ENCODE measurements around the gene GCDH.
"Not testable (repeated sequence)": the region's sequence is repeated elsewhere in the genome, so short reads cannot be mapped to it uniquely, and the experiment has no call there.

GCDH gene

GRCh38 chr19:12872941-12873890, 17.7 kb upstream of the GCDH start:
- no peak for DNase-seq (ENCODE audit: low read depth in 2 of 2)

DNA sequence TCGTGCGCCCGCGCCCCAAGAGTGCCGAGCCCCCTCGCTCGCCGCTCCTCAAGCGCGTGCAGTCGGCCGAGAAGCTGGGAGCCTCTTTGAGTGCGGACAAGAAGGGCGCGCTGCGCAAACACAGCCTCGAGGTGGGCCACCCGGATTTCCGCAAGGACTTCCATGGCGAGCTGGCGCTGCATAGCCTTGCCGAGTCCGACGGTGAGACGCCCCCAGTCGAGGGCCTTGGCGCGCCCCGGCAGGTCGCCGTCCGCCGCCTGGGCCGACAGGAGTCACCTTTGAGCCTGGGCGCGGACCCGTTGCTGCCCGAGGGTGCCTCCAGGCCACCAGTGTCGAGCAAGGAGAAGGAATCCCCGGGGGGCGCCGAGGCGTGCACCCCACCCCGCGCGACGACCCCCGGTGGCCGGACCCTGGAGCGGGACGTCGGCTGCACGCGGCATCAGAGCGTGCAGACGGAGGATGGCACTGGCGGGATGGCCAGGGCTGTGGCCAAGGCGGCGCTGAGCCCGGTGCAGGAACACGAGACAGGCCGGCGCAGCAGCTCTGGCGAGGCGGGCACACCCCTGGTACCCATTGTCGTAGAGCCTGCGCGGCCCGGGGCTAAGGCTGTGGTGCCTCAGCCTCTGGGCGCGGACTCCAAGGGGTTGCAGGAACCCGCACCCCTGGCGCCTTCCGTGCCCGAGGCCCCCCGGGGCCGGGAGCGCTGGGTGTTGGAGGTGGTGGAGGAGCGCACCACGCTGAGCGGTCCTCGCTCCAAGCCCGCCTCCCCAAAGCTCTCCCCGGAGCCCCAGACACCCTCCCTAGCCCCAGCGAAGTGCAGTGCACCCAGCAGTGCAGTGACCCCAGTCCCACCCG, 16.8 kb upstream of the GCDH start:
- no peak for DNase-seq (ENCODE audit: low read depth in 2 of 2)

GRCh38 chr19:12875086-12875485, 15.9 kb upstream of the GCDH start:
- DNase-seq (ENCODE audit: low read depth in 2 of 2), result no peak

GRCh38 chr19:12880551-12881171, 10.3 kb upstream of the GCDH start:
- DNase-seq (ENCODE audit: low read depth in 2 of 2), result no peak

GRCh38 chr19:12881172-12881808, 9.7 kb upstream of the GCDH start, which contains the start of gene DNASE2:
TSS of gene DNASE2 (minus strand) at chr19:12881449. CDS start at chr19:12881375, 74 bp downstream.
- peak; percentile 67 to 79 for DNase-seq (ENCODE audit: low read depth in 2 of 2)

DNA sequence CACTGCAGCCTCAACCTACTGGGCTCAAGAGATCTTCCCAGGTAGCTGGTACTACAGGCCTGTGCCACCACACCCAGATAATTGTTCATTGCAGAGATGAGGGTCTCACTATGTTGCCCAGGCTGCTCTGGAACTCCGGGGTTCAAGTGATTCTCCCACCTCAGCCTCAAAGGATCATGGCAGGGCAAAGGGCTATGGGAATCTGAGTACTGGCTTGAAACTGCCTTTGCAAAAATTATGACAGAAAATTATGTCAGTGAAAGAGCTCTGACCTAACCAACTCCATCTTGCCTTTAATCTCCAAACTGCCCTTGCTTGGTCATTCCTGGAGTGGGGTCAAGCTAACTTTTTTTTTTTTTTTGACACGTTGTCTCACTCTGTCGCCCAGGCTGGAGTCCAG, 8.4 kb upstream of the GCDH start:
- DNase-seq (ENCODE audit: low read depth in 2 of 2), result no peak

- DNase-seq (ENCODE audit: low read depth in 2 of 2), result no peak
Observed at GRCh38 chr19:12884202-12884601, 6.8 kb upstream of the GCDH start.

- DNase-seq (ENCODE audit: low read depth in 2 of 2), result no peak
Observed at GRCh38 chr19:12884627-12884925, 6.4 kb upstream of the GCDH start.

DNA sequence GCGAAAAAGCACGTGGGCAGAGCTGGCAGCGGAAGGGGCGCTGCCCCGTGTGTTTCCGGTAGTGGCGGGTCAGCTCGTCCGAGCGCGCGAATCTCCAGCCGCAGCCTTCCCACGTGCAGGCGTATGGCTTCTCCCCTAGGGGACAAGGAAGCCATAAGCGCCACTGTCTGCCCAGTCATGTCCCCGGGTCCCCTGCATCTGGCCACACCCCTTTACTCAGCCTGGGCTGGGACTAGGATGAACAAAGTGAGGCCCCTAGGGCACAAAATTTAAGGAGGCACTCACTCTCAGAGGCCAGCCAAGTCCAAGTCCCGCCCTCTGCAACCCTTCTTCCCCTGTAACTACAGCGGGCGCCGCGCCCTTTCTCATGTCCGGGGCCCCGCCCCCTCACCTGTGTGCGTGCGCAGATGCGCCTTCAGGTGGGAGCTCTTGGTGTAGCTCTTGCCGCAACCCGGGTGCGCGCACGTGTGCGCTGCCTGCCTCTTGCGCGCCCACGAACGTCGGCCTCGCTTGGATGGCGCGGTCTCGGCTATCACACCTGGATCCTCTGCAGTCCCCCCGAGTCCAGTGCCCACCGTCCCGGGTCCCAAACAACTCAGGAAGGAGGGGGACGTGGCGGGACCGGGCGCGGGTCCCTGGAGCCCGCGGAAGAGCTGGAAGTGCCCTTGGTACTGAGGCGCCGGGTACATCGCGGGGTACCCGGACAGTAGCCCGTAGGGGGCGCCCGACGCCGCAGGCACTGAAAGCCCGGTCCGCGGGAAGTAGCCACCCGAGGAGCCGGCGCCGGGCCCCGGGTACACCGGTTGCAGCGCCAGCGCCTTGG, 5.8 kb upstream of the GCDH start:
- DNase-seq (ENCODE audit: low read depth in 2 of 2), result peak; percentile 52 to 72

- DNase-seq (ENCODE audit: low read depth in 2 of 2), result no peak
Observed at GRCh38 chr19:12885749-12886650, 5.0 kb upstream of the GCDH start.

- no peak for DNase-seq (ENCODE audit: low read depth in 2 of 2)
Observed at GRCh38 chr19:12886651-12886968, 4.3 kb upstream of the GCDH start.

- no peak for DNase-seq (ENCODE audit: low read depth in 2 of 2)
Observed at GRCh38 chr19:12886969-12887747, 3.8 kb upstream of the GCDH start, which contains the start of gene KLF1. TSS of gene KLF1 (minus strand) at chr19:12887201. CDS start at chr19:12887140, 61 bp downstream.

DNA sequence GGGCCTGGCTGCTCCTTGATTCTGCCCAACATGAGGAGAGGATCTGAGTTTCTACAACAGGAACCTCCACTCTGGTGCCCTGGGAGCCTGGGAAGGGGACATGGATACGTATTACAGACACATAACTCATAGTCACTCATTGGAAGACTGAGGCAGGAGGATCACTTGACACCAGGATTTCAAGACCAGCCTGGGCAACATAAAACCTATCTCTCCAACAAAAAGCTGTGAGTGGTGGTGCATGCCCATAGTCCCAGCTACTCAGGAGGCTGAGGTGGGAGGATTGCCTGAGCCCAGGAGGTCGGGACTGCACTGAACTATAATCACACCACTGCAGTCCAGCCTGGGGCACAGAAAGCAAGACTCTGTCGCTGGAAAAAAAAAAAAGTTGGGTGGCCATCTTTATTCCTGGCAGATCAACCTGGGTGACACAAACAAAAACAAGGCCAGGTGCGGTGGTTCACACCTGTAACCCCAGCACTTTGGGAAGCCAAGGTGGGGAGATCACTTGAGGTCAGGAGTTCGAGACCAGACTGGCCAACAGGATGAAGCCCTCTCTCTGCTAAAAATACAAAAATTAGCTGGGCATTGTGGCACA, 2.9 kb upstream of the GCDH start:
- no peak for DNase-seq (ENCODE audit: low read depth in 2 of 2)

DNA sequence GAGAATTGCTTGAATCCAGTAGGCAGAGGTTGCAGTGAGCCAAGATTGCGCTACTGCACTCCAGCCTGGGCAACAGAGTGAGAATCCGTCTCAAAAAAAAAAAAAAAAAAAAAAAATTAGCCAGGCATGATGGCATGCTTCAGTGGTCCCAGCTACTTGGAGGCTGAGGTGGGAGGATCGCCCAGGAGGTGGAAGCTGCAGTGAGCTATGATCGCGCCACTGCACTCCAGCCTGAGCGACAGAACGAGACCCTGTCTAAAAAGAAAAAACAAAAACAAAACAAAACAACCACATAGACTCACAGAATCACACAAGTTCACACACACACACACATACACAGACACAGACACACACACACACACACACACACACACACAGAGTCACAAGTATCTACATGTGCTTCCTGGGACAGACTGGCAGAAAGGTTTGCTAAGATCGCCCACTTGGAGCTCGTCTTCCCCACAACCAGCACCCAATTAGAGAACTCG, 617 bp upstream of the GCDH start:
- DNase-seq (ENCODE audit: low read depth in 2 of 2), result not testable (repeated sequence)

DNA sequence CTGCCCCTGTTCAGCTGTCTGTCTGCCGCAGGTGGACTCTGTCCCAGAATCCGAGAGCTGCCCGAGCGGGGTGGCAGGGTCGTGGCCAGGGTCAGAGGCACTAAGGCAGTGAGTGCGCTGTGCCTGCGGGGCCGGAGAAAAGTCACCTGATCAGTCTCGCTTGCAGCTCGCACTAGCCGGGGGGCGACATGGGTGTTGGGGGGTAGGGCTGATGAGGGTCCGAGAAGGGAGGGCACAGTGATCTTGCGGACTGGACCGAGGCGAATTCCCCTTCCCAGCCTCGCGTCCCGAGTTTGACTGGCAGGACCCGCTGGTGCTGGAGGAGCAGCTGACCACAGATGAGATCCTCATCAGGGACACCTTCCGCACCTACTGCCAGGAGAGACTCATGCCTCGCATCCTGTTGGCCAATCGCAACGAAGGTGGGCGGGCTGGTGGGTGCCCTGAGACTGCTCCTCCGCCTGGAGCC, 627 bp downstream of the GCDH start:
- no peak for DNase-seq (ENCODE audit: low read depth in 2 of 2)

DNA sequence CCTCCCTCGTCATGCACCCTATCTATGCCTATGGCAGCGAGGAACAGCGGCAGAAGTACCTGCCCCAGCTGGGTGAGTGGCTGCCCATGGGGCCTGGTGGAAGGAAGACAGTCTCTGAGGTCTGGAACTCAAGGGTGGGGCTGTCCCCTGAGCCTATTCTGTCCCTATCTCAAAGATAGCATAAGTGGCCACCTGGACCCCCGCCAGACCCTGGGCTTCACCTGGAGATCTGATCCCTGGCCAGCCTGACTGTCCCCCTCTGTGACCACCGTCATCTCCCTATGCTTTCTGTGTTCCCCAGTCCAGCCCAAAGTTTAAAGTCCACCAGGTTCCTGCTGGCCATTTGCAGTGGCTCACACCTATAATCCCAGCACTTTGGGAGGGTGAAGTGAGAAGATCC, 2.6 kb downstream of the GCDH start:
- no peak for DNase-seq (ENCODE audit: low read depth in 2 of 2)

DNA sequence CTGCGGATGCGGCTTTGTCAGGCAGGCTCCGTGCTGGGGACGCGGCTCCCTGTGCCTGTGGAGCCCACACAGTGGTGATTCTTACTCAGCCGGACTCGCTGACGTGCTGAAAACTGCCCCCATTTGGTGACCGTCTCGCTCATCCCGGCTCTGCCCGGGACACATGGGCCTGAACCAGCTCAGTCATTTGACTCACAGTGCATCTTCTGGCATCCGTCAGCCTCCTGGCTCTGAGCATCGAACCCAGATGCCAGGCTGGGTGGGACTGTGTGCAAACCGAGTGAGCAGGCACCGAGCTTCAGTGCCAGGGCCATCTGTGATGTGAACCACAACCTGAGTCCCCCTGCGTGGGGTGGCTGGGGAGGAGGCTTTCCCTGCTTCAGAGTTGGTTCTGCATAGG, 5.5 kb downstream of the GCDH start:
- no peak for DNase-seq (ENCODE audit: low read depth in 2 of 2)

- no peak for DNase-seq (ENCODE audit: low read depth in 2 of 2)
Observed at GRCh38 chr19:12899891-12900518, 9.0 kb downstream of the GCDH start.

Data from stimulated activated CD8-positive, alpha-beta memory T cell treated with anti-CD3 and anti-CD28 coated beads, Interleukin-2, amount 100 ng/mL, for 1 hour (primary cell).